GM18519 (cell line): ENCODE measurements around the gene RHOBTB3.
"Not testable (repeated sequence)": the region's sequence is repeated elsewhere in the genome, so short reads cannot be mapped to it uniquely, and the experiment has no call there.

Experiments
- ATAC-seq: cut with Tn5 transposase; IDR thresholded peaks from one replicate; pipeline ENCODE4 v1.9.1; 2021; ENCODE audit warnings: mild to moderate bottlenecking, moderate library complexity; ENCODE audit not compliant: unreplicated experiment, low FRiP score

RHOBTB3 gene

GRCh38 chr5:95797301-95797700 lies 66.2 kb downstream of the RHOBTB3 start:
- ATAC-seq: no peak

DNA sequence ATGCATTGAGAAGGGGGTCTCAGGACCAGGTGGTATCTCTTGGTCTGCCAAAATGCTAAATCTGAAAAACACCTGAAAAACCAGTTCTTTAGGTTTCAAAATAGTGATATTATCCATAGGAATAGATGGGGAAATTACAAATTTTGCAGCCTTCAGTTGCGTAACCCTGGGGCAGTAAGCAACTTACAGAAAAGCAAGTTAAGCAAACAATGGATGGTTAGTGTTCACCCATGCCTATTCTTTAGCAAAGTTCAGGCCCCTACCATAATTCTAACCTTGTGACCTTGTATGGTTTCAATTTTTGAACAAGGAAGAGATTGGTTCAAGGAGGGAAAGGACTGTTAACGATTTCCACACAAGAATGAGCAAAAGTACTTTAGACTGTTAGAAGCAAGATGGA lies 66.9 kb downstream of the RHOBTB3 start:
- ATAC-seq: no peak

- no peak for ATAC-seq
Observed at GRCh38 chr5:95798545-95798944, 67.4 kb downstream of the RHOBTB3 start.

DNA sequence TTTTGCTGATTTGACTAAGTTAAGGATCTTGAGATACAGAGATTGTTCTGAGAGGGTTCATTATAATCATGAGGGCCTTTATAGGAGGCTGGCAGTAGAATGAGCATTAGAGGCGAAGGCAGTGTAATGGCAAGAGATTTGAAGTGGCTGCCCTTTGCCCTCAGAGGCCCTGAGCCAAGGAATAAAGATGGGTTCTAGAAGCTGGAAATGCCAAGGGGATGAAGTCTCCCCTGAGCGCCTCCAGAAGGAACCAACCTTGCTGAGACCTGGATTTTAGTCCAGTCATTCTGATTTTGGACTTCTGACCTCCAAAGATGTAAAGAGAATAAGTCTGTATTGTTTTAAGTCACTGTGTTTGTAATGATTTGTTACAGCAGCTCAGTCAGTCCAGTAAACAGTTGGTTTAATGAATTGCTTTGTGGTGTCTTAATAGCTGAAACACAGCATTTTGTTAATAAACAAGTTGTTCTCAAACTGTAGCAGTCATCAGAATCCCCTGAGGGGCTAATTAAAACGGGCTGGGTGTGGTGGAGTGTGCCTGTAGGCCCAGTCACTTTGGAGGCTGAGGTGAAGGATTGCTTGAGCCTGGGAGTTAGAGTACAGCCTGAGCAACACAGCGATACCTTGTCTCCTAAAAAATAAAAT lies 68.2 kb downstream of the RHOBTB3 start:
- ATAC-seq: no peak

- ATAC-seq: no peak
Observed at GRCh38 chr5:95800553-95800952, 69.4 kb downstream of the RHOBTB3 start.

GRCh38 chr5:95801532-95801931 lies 70.4 kb downstream of the RHOBTB3 start:
- ATAC-seq: no peak

DNA sequence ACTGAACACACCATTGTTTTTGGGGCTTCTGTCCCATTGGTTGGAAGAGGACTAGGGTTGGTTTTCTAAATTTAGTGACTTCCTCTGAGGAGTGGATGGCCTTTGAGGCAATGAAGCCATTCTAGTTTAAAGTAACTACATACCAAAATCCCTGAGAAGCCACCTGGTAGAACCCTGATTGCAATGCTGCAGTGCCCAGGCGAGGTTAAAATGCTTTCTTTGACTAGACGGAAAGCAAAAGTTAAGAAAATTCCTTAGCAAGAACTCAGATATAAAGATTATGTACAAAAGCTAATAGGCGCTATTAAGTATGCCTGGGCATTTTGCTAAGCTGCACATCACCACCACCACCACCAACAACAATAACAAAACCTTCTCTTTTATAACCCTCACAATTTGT lies 70.8 kb downstream of the RHOBTB3 start:
- no peak for ATAC-seq

- no peak for ATAC-seq
Observed at GRCh38 chr5:95803271-95804148, 72.4 kb downstream of the RHOBTB3 start.

DNA sequence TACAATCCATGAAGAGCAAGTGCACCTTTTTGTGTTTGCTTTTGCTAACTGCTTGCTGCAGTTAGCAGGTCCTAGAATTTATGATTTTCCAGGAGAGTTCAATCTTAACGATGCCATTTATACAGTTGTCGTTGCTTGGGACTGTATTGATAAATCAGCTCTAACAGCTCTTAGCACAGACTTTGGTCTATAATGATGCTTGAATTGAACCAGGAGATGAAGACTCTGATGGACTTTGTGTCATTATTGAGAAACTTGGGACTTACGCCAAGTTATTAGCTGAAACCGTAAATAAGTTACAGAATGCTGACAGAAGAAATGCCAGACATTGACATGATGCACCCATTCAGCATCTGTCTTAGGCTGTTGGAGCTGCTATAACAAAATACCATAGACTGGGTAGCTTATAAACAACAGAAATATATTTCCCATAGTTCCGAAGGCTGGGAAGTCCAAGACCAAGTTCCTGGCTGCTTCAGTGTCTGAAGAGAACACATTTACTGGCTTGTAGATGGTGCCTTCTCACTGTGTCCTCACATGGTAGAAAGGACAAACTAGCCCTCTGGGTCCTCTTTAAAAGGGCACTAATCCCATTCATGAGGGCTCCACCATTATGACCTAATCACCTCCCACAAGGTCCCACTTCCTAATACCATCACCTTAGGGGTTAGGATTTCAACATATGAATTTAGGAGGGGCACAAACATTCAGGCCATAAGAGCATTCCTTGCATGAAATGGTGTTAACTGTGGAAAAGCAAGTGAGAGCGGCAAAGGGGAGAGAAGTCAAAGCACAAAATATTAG lies 73.8 kb downstream of the RHOBTB3 start:
- no peak for ATAC-seq

DNA sequence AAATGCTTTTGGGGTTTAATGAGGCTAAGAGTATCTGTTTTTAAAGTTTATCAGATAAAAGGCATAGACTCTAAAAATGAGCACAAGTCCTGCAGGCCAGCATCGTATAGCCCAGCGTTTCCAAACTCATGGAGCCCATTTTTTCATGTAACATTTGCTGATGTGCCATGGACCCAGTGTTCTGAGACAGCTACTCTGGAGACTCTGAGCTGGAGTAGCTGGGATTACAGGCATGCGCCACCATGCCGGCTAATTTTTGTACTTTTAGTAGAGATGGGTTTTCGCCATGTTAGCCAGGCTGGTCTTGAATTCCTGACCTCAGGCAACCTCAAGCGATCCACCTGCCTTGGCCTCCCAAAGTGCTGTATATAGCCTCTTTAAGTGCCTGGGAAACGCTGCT lies 75.6 kb downstream of the RHOBTB3 start:
- no peak for ATAC-seq

DNA sequence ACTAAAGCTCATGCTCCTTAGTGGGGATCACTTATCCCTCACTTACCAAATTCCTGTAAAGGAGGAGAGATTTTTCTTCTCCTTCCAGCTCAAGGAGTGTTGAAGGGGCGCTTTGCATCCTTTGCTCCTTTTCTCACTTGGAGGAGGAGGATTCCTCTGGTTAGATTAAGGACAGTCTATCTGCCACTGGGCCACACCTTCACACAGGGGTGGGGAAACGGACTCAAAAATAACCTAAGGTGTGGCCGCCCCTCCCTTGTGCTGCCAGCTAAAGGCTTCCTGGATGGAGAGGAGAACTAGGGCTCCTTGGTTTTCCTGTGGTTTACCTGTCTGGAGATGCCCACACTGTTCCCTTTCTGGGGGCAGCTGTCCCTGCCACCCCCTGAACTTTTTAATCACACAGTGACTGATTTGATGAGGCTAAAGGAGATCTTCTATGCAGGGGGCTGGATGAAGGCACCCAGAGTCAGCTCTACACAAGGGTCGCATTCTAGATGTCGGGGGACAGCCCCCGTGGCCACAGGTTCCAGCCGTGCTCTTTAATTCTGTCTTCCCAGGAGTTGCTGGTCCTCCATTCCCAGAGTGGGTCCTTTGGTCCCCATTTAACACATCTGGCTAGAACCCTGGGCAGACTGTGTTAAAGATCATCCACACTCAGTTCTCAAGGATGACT lies 77.0 kb downstream of the RHOBTB3 start:
- ATAC-seq: no peak

GRCh38 chr5:95808686-95809413 lies 77.7 kb downstream of the RHOBTB3 start:
- ATAC-seq: peak; percentile 99

DNA sequence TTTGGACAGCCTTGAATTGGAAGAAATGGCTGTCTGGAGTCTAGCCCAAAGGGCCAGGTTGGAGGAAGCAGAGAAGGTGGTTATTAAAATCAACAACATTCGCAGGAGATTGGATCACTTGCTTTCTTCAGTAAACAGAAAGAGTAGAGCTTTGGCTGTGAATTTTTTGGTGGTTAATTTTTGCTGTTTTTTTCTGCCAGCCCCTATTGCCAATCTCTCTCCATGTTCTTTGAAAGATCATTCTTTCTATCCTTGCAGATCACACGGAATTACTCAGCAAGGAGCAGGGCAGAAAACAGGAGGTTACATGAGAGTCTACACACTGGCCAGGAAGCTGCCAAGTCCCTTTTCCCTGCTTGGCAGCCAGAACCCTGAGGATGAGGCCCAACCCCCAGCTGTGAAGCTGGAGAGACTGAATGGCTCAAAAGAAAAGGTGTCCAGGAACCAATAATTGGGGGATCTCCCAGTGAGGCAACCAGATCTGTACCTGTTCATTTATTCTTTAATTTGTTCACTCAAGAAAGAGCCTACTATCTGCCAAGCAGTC lies 78.4 kb downstream of the RHOBTB3 start:
- ATAC-seq: no peak

DNA sequence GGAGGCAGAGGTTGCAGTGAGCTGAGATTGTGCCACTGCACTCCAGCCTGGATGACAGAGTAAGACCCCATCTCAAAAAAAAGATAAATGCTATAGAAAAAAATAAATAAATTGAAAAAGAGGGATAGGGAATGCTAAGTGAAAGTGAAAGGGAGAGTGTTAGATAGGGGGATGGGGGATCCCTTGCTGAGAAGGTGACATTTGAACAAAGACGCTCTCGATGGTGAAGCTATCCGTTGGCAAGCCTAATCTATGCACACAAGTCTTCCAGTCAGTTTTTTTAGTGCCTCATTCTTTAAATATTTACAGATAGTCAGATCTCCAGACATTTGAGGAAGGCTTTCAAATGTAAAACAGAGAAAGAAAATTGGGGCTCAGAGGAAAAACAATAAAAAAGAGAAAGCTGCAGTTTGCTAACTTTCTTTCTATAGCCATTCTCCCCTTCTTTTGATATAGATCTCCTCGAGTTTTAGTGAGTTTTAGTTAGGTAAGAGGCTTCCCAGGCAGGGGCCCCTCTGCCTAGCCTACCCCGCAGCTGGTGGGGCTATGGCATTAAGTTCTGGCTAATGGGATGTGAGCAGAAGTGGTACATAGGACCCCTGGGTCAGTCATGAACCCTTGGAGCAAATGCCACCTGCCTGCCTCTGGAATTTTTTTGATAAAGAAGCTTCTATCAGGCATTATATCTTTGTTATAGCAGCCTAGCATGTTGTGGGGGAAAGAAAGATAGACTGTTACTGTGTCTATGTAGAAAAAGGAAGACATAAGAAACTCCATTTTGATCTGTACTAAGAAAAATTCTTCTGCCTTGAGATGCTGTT lies 79.4 kb downstream of the RHOBTB3 start:
- no peak for ATAC-seq

DNA sequence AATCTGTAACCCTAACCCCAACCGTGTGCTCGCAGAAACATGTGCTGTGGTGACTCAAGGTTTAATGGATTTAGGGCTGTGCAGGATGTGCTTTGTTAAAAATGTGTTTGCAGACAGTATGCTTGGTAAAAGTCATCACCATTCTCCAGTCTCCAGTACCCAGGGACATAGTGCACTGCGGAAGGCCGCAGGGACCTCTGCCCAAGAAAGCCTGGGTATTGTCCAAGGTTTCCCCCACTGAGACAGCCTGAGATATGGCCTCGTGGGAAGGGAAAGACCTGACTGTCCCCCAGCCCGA lies 79.9 kb downstream of the RHOBTB3 start:
- not testable (repeated sequence) for ATAC-seq

- not testable (repeated sequence) for ATAC-seq
Observed at GRCh38 chr5:95811461-95812073, 80.4 kb downstream of the RHOBTB3 start.

- no peak for ATAC-seq
Observed at GRCh38 chr5:95812074-95812471, 80.9 kb downstream of the RHOBTB3 start.

GRCh38 chr5:95813035-95813434 lies 81.9 kb downstream of the RHOBTB3 start:
- ATAC-seq: not testable (repeated sequence)
